Left ventricle myocardium superior (tissue), 1 donor: ENCODE results near the gene CDCA5. TPM values are rescaled to one million over a fixed set of nuclear protein-coding genes. Genes with fewer than 3 reads are reported as not detected.

Experiments used
- ATAC-seq: fragments of 200-7000 bp; cut with Tn5 transposase; one replicate; pipeline ENCODE4 v1.9.1; 2020; ENCODE audit warnings: mild to moderate bottlenecking, moderate library complexity
- DNase-seq: peaks from one replicate; pipeline ENCODE4 v3.0.0-alpha.2; 2020
- intact Hi-C: fragments of 100-400 bp; cut with micrococcal nuclease; formaldehyde crosslinking; loops from one replicate; pipeline ENCODE4 v1.11.0; 2022
- total RNA-seq: library from RNA; stranded (reverse); fragmentation: NEBNext Ultra II Directional; extraction: Animal tissue kit (Norgen Biotek cat#: 25700); gene quantifications from one replicate; pipeline ENCODE4 v1.2.1, GENCODE V29; 2021
- donor health status: DM: no; HTN: yes; CAD: no; lungs with severe emphysema.

The CDCA5 gene
- total RNA-seq, 1 donor from 2014 or later: 1.3 TPM

DNA sequence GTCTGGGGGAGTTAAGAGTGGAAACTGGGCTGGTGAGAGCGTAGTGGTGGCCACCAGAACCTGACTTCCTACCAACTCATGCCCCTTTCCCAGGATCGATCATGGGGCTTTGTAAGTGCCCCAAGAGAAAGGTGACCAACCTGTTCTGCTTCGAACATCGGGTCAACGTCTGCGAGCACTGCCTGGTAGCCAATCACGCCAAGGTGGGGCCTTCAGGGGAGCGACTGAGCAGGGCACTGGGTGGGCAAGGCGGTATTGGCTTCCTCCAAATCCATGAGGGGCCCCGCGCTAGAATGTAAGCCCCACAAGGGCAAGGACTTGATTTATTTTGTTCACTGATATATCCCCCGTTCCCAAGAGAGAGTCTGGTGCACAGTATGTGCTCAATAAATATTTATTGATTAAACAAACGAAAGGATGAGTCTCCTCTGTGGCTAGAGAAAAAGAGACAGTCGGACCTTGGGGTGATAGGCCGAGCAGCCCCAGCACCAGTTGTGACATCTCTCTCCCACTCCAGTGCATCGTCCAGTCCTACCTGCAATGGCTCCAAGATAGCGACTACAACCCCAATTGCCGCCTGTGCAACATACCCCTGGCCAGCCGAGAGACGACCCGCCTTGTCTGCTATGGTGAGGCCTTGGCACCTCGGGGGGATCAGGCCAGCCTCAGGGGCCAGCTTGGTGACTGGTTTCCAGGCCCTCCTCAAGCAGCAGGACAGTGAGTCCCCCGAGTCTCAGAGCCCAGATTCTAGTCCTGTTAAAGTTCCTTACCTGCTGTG, 947 bp upstream of the CDCA5 start:
- intact Hi-C loops: no loop called here
- ATAC-seq (no peak), DNase-seq (no peak)

DNA sequence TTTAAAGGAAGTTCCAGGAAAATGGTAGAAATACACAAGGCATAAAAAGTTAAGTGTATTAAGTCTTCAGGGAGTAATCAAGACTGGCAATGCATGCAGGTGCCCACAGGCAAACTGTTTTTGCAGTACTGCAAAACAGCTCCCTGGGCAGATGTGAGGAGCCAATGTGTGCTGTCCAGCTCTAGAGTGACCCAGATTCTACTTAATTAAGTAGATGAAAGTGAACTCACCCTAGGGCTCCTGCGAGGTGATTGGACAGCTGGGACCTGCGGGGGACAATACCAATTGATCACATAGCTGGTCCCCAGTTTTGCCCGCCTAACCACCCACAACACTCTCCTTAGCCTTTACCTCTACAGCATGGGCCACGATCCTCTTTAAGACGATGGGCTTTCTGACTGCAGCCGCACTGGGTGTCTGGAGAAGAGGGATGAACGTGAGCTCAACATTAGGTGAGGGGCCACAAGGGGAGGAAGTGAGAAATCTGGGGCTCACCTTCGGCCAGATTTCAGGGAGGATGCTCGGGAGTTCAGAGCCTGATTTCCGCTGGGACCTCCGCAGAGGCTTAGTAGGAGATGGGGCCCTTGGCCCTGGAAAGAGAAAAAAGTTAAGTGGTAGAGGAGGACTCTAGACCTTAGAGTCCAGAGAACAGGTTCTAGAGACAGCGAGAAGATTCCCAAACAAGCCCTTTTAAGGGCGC, 556 bp downstream of the CDCA5 start:
- intact Hi-C loops: no loop called here
- ATAC-seq (no peak), DNase-seq (no peak)

DNA sequence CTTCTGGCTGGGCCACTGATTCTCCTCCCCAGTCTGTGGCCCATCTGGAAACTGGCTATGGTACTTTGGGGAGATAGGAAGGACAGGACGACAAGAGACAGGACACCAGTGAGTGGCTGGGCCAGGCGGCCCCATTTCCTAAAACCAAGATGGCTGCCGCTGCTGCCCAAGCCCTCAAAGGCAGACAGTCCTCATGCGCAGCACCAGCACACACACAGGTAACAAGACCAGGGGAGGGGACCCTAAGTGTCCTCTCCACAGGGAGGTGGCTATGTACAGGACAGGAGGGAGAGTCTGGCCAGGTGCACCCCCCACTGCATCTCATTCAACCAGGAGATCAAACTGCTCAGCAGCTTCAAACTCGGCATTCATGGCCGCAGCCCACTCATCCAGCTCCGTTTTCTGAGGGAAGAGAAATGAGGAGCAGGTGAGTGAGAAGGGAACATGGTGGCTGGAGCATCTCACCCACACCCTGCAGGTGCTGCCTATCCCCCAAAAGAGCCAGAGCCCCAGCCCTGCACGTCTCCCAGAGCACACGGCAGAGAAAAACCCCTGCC, 5.0 kb downstream of the CDCA5 start:
- intact Hi-C loops: no loop called here
- ATAC-seq: no peak
- peak; percentile 8 for DNase-seq

DNA sequence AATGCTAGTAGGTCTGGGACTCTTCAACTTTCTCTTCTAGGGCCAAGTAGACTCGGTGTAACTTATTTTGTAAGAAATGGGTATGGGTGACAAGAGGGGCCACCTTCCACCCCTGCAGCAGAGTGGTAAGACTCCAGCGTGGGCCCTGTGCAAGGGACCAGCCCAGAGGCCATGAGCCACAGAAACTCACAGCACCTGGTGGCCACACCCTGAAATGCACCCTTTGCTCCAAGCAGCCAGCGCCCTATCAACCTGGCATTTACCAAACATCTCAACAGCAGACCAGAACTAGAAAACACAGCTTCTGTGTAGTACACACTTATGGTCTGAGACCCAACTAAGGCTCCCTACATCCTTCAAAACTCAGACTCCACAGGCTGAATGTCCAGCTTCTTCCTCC, 5.7 kb downstream of the CDCA5 start:
- ATAC-seq: peak; percentile 51
- DNase-seq: peak; percentile 51
- intact Hi-C loops: no loop called here

DNA sequence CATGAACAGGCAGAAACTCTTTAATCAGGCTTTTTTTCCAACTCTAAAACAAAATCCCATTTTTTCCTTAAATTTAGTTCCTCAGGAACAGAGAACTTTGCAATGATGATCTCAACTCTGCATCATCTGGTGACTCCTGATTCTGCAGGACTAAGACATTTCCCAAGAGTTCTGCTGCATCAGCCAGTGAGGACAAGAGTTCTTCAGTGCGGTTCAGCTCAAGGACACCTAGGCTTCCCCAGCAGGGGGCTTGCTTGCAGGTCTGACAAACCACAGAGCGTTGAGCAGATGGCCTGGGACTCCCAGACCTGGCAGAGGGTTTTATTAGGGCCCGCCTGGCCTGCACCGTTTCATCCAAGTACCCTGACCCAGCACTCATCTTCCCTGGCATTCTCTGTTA, 6.4 kb downstream of the CDCA5 start:
- intact Hi-C loops: no loop called here
- ATAC-seq (no peak), DNase-seq (no peak)

DNA sequence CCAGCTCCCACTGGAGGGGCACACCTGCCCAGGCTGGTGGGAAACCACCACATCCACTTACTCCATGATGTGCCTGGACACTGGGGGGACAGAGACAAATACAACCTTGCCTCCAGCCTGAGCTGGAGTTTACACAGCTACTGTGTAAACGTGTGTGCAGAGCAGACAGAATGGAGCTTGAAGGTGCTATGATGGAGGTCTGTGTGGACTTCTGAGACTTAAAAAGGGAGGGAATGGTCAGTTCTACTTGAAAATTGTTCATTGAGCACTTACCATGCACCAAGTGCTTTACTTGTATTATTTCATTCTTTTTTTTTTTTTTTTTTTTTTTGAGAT, 11.2 kb downstream of the CDCA5 start:
- DNase-seq: no peak
- ATAC-seq: no peak
- intact Hi-C loops: no loop called here

DNA sequence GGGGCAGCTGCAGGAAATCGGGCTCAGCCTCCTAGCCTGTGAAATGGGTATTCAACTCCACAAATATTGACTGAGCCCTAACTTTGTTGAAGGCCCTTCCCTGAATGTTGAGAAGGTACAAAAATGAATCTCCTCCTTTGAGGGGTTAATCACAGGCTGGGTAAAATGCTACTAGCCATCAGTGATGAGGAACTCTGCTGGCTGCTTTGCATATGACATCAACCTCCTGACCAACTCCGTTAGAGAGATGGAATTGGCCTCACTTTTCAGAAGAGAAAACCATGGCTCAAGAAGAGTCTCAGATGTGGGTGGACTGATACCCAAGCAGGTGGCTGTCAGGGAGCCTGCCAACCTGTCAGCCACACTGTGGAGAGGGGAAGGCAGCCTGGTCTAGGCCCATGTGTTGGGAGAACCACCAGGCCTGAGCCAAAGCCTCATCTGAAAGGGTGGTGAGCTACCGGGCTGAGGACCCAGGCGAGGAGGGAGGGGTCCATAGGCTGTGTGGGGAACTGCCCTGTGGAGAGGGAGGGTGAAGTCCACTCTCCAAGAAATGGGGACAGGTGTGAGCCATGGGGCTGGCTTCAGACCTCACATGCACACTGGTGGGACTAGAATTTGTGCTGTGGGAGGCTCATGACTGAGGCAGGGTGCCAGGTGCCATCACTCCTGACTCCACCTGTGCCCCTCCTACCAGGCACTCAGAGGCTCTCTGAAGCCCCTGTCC, 11.8 kb downstream of the CDCA5 start:
- DNase-seq (no peak), ATAC-seq (no peak)
- intact Hi-C loops: no loop called here

DNA sequence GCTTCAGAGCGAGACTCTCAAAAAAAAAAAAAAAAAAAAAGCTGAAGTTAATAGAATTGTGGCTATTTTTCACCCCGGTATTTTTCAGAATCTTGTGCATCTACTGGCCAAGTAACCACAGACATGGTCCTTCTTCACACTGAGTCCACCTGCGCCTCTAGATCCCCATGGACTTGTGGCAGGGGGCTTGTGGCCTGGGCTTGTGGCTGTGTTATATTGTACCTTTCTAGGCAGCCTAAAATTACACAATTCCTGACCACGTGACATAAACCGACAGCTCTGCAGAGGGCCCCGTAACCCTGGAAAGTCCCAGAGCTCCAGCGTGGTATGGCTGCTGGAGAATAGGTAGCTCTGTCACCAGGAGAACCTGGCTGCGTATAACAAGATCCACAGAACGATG, 14.6 kb downstream of the CDCA5 start:
- ATAC-seq: no peak
- DNase-seq: no peak
- intact Hi-C loops: no loop called here

DNA sequence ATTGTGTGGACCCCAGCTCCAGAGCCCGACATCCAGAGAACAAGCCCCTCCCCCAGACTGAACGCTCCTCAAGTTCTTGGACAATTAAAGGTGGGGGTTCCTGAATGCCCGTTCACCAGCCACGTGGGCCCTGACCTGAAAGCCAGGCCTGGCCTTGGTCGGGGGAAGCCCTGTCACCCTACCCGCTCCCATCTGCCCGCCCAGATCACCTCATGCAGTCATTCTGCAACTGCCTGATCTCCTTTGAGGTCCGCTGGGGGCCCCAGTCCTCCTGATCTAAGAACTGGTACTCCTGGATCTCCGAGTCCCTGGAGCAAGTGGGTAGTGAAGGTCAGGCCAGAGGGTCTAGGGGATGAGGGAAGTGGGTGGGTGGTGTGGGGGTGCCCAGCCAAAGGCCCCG, 16.4 kb downstream of the CDCA5 start:
- ATAC-seq (no peak), DNase-seq (no peak)
- intact Hi-C loops: no loop called here

DNA sequence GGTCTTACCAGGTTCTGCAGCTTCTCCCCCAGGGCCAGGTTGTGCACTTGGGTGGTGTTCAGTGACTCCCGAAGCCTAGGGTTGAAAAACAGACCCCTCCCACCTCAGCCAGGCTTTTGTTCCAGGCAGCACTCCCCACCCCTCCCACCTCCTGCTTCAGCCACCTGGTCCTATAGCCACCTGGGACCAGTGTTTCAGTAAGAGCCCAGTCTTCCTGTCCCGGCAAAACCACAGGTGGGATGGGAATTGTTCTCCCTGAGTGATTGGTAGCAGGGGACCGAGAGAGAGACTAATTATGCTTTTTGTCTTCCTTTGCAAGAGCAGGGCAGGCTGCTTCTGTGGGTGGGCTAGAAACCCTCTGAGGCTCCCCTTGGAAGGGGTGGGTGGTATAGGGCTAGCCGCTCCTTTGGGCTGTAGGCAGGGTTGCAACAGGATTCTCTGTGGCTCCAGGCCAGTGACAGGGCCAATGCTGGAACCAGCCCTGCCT, 17.0 kb downstream of the CDCA5 start:
- DNase-seq (no peak), ATAC-seq (no peak)
- intact Hi-C loops: no loop called here

DNA sequence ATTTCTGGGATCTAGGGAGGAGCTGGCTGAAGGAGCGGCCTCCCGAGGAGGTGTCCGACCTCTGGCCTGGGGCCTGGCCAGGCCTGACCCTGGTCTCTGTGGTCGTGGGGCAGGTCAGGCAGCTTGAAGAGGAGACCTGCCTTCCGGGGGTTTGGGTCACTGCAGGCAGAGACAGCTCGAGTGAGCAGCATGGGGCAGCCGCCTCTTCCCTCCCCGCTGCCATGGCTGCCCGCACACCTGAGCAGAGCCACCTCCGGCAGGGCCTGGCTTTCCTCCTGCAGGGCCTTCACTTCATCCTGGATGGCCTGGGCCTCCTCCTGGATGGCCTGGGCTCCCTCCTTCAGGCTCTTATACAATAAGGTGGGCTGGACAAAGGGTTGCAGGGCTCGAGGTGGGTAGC, 17.5 kb downstream of the CDCA5 start:
- intact Hi-C loops: no loop called here
- ATAC-seq (no peak), DNase-seq (no peak)

DNA sequence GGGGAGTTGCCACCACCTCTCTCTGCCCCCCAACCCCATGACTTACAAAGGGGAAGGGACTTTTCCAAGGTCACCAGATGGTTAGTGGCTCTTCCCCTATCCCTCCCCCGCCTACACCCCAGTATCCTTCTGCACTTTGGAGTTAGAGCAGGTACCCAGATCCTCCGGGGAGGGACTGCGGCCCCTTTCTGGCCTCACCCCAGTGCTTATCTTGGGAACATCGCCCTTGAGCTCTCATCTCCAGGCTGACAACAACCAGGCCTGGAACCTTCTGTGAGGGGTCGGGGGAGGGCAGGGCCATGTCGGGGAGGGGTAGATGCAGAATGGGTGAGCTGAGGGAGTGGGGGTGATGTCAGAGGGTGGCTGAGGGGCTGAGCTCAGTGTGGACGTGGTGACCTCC, 18.0 kb downstream of the CDCA5 start:
- no peak for ATAC-seq
- intact Hi-C loops: no loop called here
- no peak for DNase-seq

DNA sequence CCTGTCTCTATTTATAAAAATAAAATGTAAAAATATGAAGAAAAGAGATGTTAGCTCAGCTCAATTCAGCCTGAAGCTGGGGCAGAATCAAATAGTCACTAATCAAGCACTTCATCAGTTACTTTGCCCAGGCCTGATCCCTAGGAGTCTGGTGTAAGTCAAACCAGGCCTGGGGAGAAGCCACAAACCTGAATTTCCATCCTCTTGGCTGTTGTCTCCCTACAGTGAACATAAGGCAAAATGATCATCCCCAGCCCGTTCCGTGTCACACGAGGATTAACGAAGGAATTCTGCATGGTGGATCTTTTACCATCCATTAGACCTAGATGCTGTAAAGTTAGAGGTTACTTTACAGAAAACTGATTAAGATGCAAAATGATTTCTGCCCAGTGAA, 19.0 kb downstream of the CDCA5 start:
- intact Hi-C loops: no loop called here
- DNase-seq: no peak
- no peak for ATAC-seq

DNA sequence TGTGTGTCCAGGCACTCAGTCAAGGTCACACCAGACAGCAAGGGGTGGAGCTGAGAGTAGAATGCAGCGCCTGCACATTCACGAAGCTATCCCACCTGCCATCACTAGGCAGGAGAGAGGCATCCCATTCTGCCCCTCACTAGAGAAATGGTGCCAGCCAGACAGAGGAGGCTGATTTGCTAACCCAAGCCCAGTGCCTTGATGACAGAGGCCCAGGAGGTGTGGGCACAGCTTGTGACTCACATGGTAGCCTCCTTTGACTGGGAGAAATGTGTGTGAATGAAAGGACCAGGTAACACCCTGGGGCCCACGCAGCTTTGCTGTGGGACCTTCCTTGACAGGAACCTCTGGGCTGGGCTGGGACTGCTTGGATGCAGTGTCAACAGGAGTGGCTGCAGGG, 20.3 kb downstream of the CDCA5 start:
- intact Hi-C loops: no loop called here
- no peak for ATAC-seq
- no peak for DNase-seq

DNA sequence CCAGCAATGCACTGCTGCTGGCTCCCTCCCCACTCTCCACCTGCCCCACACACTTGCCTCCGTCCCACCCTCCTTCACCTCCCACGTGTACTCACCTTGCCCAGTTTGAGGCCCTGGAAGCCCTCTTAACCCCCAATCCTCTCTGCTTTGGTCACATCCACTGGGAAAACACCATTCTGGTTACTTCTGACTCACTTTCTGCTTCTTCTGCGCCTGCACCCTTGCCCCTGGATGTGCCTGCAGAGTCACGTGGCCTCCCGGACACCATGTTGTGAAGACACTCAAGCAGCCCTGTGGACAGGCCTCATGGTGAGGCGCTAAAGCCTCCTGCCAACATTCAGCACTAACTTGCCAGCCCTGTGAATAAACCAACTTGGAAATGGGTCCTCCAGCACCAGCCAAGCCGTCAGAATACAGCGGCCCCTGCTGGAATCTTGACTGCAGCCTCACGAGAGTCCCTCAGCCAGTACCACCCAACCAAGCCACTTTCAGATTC, 22.9 kb downstream of the CDCA5 start:
- no peak for DNase-seq
- intact Hi-C loops: no loop called here
- ATAC-seq: no peak

DNA sequence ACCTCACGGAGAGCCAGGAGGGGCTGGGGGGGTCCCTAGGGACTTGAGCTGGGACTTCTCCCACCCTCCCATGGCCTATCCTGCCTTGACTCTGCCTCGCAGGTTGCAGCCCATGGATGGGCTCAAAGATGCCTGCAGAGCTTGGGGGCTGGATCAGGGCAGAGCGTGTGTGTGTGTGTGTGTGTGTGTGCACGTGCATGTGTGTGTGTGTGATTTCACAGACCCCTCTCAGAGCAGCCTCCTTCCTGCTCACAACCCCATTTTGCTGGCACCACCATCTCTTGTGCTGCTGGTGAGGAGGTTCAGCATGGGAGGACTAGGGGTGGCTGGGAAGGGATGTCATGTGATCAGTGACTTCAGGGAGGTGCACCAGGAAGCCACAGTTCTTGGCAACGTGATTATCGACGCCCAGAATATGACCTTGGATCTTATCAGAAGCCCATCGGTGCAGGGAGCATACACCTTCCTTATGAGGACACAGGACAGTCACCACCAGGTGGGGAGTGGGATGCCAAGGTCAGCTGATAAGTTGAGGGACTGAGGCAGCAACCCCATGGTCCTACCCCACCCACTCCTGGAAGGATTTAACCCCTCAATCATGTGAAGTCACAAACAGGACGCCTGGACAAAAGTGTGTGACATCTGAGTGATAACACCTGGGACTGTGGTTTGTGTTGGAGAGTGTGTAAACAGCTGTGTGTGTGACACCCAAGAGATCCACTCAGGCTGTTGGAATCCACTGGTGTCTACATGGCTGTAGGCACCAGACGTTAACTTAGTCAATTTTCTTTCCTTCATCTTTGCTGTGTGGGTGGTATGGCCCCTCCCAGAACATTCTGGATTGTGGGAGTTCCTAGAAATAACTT, 23.6 kb downstream of the CDCA5 start:
- ATAC-seq: no peak
- DNase-seq: no peak
- intact Hi-C loops: no loop called here

DNA sequence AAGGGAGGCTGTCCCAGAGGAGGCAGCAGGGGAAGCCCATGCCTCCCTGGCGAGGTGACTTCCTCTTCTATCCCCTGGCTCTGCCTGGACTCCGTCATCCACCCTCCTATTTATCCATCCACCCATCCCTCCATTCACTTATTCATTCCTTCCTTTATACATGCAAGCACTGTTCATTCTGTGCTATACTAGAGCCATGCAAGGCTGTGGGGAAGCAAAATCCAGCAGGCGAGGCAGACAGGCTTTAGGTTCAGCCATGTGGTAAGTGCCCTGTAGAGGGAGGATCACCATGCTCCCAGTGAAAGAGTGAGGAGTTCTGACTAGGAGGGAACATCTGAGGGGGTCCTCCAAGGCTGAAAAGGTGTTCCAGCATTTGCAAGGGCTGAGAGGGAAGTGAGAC, 24.3 kb downstream of the CDCA5 start:
- ATAC-seq (no peak), DNase-seq (no peak)
- intact Hi-C loops: no loop called here

DNA sequence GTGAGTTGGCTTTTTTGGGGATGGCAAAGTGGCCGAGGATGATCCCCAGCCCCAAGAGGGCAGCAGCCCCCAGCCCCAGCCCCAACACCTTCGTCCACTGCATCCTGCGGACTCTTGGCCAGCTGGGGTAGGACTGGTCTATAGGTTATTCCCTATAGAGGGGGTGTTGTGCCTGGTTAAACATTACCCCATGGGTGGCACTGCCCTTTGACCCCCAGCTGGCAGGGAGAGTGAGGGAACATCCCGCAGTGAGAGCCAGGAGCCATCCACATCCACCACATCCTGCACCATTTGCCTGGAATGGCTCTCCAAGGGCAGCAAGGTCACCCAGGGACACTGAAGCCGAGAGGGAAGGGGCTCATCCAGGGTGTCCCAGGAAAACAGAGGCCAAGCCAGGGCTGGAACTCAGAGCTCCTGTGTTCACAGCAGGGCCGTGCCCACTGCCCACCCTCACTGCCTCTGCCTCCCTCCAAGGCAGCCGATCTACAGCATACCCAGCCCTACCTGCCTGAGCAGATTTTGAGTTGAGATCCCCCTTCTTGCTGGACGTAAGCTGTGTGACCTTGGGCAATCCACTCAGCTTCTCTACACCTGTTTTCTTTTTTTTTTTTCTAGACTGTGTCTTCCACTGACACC, 25.3 kb downstream of the CDCA5 start, which contains the start of gene NAALADL1:
NAALADL1 (minus strand) TSS at position 135 of the 636 bp plus-strand sequence; CDS start at position 103, 32 bp downstream.
- intact Hi-C loops: no loop called here
- DNase-seq: no peak
- no peak for ATAC-seq
